HG03575 (cell line): ENCODE measurements around the gene PPFIBP2.
"Not testable (repeated sequence)": the region's sequence is repeated elsewhere in the genome, so short reads cannot be mapped to it uniquely, and the experiment has no call there.

ENCODE experiments used
- ATAC-seq: cut with Tn5 transposase; IDR thresholded peaks from one replicate; pipeline ENCODE4 v1.9.1; 2021; ENCODE audit not compliant: unreplicated experiment, insufficient number of reproducible peaks, low FRiP score; ENCODE audit errors: extremely low read depth

Gene PPFIBP2

DNA sequence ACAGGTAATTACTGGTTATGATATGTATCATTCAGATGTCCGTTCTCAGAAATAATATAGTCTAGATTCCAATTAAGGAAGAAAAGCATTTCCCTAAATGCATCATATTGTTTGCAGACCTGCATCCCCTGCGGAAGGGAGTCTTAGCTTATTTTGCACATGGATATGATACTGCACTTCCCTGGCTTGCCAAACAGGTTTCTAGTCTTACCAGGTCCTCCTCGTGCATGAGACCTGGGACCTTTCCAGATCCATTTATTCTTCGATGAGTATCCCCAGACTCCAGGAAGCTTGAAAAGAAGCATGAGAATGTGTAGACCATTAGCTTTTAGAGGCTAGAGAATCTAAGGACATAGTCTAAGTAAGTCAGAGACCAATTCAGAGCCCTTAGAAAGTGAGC, 128.9 kb downstream of the PPFIBP2 start:
- ATAC-seq: no peak

GRCh38 chr11:7643314-7643713, 129.5 kb downstream of the PPFIBP2 start:
- no peak for ATAC-seq

DNA sequence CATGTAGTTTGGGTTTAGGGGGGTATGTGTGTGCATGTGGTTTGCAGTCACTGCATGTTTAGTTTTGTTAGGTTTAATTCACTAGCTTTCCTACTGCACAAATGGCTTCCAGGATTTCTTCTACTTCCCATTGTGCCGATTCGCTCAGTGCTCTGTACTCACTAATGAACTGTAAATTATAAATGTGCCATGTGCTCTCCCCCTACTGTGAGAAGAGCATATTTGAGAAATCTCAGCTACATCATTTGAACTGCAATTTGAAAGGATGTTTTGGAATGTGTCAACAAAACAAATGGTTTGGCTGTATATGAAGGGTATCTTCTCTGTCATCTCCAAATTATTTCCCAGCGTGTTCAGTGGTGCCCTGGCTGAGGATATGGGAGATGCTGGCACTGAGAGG, 131.4 kb downstream of the PPFIBP2 start:
- ATAC-seq: no peak

- no peak for ATAC-seq
These were observed 133.1 kb downstream of the PPFIBP2 start for GRCh38 chr11:7646866-7647265.

DNA sequence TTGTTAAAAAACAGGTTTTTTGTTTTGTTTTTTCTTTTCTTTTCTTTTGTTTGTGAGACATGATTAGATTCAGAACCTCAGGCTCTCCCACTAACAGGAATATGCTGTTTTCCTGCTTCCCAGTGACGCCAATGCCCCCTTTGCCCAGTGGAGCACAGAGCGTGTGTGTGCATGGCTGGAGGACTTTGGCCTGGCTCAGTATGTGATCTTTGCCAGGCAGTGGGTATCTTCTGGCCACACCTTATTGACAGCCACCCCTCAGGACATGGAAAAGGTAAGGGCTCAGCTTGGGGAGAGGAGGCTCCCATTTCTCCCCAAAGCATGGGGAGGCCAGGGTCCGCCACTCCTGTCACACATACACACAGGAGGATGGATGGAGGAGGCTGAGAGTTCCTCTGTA, 134.5 kb downstream of the PPFIBP2 start:
- no peak for ATAC-seq

DNA sequence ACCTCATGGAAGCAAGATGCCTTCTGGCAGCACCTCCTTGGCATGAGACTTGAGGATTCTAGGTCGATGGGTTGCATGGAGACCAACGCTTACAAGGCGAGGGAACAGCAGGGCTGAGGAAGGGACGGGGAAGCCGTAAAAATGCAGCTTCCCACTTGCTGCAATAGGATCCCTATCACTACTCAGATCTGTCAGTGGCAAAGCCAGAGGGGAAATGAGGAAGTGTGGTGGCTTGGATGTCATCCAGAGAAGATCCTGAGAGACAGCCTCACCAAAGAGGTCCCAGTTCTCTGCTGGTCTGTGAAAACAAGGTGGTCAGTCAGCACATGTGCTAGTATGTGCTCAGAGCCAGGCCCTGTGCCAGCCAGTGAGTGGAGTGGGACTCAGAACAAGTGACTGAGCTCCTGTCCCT, 137.3 kb downstream of the PPFIBP2 start:
- ATAC-seq: no peak

DNA sequence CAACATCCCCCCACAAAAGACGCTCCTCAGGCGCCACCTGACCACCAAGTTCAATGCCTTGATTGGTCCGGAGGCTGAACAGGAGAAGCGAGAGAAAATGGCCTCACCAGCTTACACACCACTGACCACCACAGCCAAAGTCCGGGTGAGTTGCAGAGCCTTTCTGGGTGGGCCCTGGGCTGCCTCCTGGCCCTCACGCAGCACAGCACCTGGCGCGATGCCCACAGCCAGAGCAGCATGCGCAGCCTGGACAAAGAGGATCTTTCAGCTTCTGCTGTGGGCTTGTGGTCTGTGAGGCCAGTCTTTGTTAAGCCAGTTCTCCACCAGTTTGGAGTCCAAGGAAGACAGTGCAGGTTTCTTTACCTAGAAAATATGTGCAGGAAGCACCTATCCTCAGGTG, 137.9 kb downstream of the PPFIBP2 start:
- ATAC-seq: no peak

DNA sequence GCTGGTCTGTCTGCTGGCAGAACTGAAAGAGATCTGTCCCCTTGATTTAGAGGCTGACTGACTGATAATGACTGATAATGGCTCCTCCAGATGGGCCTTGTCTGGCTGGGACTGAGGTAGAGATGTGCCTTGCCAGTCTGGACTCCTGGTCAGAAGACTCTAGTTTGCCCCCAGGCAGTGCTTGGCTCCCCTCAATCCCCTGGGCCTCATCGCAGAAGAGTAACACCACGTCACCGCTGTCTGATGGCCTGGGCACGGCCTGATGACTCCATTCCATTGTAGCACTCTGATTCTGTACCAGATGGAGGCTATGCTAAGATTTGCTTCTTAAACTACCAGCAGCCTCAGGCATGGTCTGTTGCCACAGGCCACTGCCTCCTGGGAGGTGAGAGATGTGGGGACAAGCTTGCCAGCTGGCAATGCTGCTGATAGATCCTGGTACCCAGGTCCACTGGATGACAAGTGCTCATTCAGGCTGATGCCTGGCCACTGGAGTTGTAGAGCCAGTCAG, 140.5 kb downstream of the PPFIBP2 start:
- ATAC-seq: no peak

GRCh38 chr11:7655253-7656217, 141.7 kb downstream of the PPFIBP2 start:
- no peak for ATAC-seq

DNA sequence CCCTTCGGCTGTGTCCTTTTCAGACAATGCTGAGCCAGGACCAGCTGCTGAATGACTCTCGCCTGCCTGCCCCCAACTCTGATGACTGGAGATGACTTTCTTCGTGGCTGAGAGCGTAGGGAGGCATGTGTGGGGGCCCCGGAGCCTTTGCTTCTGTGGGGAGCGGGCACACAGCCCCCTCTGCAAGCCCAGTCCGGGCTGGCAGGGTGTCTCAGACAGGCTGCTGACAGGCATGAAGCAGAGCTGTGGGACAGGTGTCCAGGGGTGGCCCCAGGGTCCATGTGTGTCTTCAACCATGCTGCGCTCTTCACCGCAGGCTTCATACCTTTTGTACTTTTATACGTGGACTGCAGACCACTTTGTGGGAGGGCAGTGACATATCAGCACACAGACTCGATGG, 142.9 kb downstream of the PPFIBP2 start:
- no peak for ATAC-seq

- no peak for ATAC-seq
These were observed 143.7 kb downstream of the PPFIBP2 start for GRCh38 chr11:7657306-7658025.

- not testable (repeated sequence) for ATAC-seq
These were observed 149.7 kb downstream of the PPFIBP2 start for GRCh38 chr11:7663531-7663930.

- no peak for ATAC-seq
These were observed 151.1 kb downstream of the PPFIBP2 start for GRCh38 chr11:7664867-7665266.

GRCh38 chr11:7665473-7666291, 151.9 kb downstream of the PPFIBP2 start:
- peak; percentile 93 for ATAC-seq

DNA sequence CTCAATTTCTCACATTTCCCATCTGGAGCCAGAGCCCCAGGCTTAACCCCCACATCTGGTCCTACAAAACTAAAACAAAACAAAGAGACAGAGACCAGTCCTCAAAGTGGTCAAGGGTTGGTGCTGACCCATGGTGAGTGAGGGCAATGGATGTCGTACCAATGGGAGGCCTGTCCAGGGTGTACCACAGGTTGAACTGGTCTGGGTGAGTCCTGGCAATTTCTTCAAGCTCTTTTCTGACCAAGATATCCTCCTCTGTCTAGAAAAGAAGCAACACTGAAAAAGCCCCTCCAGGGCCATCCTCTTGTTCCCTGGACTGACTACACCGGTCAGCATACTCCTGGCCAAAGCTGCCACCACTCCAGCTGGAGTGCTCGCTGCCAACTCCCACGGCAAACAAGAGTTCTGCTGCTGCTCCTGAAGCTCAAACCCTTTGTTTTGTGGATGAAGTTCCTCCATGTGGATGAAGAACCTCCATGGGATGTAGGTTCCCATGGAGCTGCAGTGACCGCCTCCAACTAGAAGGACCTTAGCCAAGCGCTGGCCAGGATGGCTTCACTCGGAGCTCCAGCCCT, 152.6 kb downstream of the PPFIBP2 start:
- no peak for ATAC-seq

GRCh38 chr11:7667460-7667859, 153.7 kb downstream of the PPFIBP2 start:
- ATAC-seq: no peak

DNA sequence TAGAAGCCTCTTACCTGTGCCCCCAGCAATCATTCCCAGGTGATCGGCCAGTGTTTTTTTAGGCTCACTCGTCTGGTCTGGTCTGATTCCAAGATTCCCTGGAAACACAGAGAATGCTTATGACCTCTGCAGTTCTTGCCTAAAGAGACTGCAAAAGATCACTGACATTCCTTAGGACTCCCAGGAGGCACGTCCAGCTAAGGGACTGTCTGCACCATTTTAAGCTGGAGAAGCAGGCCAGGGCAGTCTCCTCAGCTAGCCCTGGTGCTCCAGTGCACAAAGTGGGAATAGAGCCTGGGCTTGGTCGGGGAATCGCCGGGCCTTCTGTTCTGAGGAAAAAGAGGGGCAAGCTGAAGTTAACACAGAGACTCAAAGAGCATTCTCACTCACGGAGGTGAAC, 154.7 kb downstream of the PPFIBP2 start:
- ATAC-seq: no peak

- ATAC-seq: no peak
These were observed 155.1 kb downstream of the PPFIBP2 start for GRCh38 chr11:7668911-7669310.

- no peak for ATAC-seq
These were observed 156.8 kb downstream of the PPFIBP2 start for GRCh38 chr11:7670641-7671040.
